ENCODE results near the gene STC2.

DNA sequence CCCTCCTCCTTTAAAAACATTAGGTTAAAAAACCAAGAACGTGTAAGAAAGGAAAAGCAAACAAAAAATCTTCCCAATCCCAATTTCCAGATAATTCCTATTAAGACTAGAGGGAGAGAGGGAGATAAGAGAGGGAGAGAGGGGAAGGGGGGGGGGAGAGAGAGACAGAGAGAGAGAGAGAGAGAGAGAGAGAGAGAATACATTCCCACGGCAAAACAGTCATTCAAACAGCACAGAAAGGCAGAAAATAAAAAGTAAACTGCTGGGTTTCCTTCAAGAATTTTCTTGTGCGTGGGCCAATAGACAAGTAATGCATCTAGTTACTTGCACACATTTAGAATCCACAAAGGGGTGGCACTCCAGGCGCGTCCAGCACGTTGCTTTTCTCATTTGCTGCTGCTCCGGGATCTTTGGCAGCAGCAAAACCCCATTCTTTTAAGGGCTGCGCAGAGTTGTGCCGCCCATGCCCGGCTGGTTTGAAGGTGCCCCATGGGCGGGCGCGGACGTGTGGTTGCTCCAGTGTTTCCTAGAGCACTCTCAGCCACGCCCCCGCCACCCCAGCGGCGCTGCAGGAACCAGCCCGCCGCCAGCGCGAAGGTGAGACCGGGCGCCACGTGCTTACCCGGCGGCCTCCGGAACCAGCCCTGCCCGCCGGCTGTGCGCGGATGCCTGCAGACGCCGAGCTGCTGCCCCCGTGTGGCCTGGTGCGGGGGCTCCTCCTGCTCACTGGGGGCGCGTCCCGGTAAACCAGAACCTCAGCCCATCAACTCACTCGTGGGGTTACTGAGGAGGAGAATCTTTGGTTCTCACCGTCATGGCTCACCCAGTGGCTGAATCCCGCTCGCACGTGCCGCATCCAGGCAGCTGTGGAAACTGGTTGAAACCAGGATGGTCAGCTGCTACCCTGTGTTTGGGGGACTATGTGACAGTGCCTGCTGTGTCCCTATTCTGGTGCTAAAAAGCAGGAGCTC lies 44.6 kb downstream of the STC2 start:
- TF ChIP-seq, protein P1, sequence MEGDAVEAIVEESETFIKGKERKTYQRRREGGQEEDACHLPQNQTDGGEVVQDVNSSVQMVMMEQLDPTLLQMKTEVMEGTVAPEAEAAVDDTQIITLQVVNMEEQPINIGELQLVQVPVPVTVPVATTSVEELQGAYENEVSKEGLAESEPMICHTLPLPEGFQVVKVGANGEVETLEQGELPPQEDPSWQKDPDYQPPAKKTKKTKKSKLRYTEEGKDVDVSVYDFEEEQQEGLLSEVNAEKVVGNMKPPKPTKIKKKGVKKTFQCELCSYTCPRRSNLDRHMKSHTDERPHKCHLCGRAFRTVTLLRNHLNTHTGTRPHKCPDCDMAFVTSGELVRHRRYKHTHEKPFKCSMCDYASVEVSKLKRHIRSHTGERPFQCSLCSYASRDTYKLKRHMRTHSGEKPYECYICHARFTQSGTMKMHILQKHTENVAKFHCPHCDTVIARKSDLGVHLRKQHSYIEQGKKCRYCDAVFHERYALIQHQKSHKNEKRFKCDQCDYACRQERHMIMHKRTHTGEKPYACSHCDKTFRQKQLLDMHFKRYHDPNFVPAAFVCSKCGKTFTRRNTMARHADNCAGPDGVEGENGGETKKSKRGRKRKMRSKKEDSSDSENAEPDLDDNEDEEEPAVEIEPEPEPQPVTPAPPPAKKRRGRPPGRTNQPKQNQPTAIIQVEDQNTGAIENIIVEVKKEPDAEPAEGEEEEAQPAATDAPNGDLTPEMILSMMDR (IDR thresholded peaks at IDR 0.05; ENCODE audit: poor library complexity): peak; percentile 80
- TF ChIP-seq EZH2 (IDR thresholded peaks at IDR 0.05; ENCODE audit: borderline replicate concordance): no peak

Data from hepatocyte (in vitro differentiated cells).